Renal cortex interstitium (tissue), 15 donors: ENCODE results near the gene FTO. TPM values are rescaled to one million over a fixed set of nuclear protein-coding genes. Genes with fewer than 3 reads are reported as not detected.
"Not testable (repeated sequence)": the region's sequence is repeated elsewhere in the genome, so short reads cannot be mapped to it uniquely, and the experiment has no call there.

Source experiments
- DNase-seq, 11 donors: peaks; one replicate each; pipeline ENCODE4 v3.0.0-alpha.2; 2013; ENCODE audit warnings: low read depth in 9 of 11, low spot score in 4 of 11; ENCODE audit errors: extremely low read depth in 1 of 11
- long read RNA-seq, 16 experiments: transcript quantifications; one replicate each; lab custom pipeline, GENCODE V29; 2026
- polyA plus RNA-seq, 3 donors: library from polyadenylated mRNA; unstranded; fragments of 120-200 nt; gene quantifications; one replicate each; pipeline ENCODE4 v1.2.1, GENCODE V29; 2013; ENCODE audit not compliant: insufficient read length in 3 of 3

The FTO gene
- polyA plus RNA-seq, result 10 to 100 TPM; 87.9 to 96.7 (median 90.8) TPM
- long read RNA-seq, donor 1, full-length matches to known transcripts, result 5 of 5 reads
- long read RNA-seq, donor 1, partial matches to known transcripts, result 0 of 5 reads
- long read RNA-seq, donor 1, other reads (novel, unspliced or antisense), result 0 of 5 reads
- long read RNA-seq, donor 2, full-length matches to known transcripts, result 7 of 7 reads
- long read RNA-seq, donor 2, partial matches to known transcripts, result 0 of 7 reads
- long read RNA-seq, donor 2, other reads (novel, unspliced or antisense), result 0 of 7 reads
- long read RNA-seq, donor 3, full-length matches to known transcripts, result 14 of 14 reads
- long read RNA-seq, donor 3, partial matches to known transcripts, result 0 of 14 reads
- long read RNA-seq, donor 3, other reads (novel, unspliced or antisense), result 0 of 14 reads
- long read RNA-seq, donor 4, full-length matches to known transcripts, result 6 of 6 reads
- long read RNA-seq, donor 4, partial matches to known transcripts, result 0 of 6 reads
- long read RNA-seq, donor 4, other reads (novel, unspliced or antisense), result 0 of 6 reads
- long read RNA-seq, donor 5, result 0 reads
- long read RNA-seq, donor 6, full-length matches to known transcripts, result 11 of 42 reads
- long read RNA-seq, donor 6, partial matches to known transcripts, result 31 of 42 reads
- long read RNA-seq, donor 6, other reads (novel, unspliced or antisense), result 0 of 42 reads
- long read RNA-seq, donor 7, full-length matches to known transcripts, result 5 of 5 reads
- long read RNA-seq, donor 7, partial matches to known transcripts, result 0 of 5 reads
- long read RNA-seq, donor 7, other reads (novel, unspliced or antisense), result 0 of 5 reads
- long read RNA-seq, donor 8, result 0 reads
- long read RNA-seq, donor 9, full-length matches to known transcripts, result 9 of 9 reads
- long read RNA-seq, donor 9, partial matches to known transcripts, result 0 of 9 reads
- long read RNA-seq, donor 9, other reads (novel, unspliced or antisense), result 0 of 9 reads
- long read RNA-seq, donor 10, full-length matches to known transcripts, result 12 of 12 reads
- long read RNA-seq, donor 10, partial matches to known transcripts, result 0 of 12 reads
- long read RNA-seq, donor 10, other reads (novel, unspliced or antisense), result 0 of 12 reads
- long read RNA-seq, donor 11, full-length matches to known transcripts, result 11 of 11 reads
- long read RNA-seq, donor 11, partial matches to known transcripts, result 0 of 11 reads
- long read RNA-seq, donor 11, other reads (novel, unspliced or antisense), result 0 of 11 reads
- long read RNA-seq, donor 12, full-length matches to known transcripts, result 6 of 6 reads
- long read RNA-seq, donor 12, partial matches to known transcripts, result 0 of 6 reads
- long read RNA-seq, donor 12, other reads (novel, unspliced or antisense), result 0 of 6 reads
- long read RNA-seq, donor 13, result 0 reads
- long read RNA-seq, donor 14, full-length matches to known transcripts, result 6 of 6 reads
- long read RNA-seq, donor 14, partial matches to known transcripts, result 0 of 6 reads
- long read RNA-seq, donor 14, other reads (novel, unspliced or antisense), result 0 of 6 reads
- long read RNA-seq, donor 15, full-length matches to known transcripts, result 1 of 1 reads
- long read RNA-seq, donor 15, partial matches to known transcripts, result 0 of 1 reads
- long read RNA-seq, donor 15, other reads (novel, unspliced or antisense), result 0 of 1 reads
- long read RNA-seq, donor 16, full-length matches to known transcripts, result 21 of 29 reads
- long read RNA-seq, donor 16, partial matches to known transcripts, result 8 of 29 reads
- long read RNA-seq, donor 16, other reads (novel, unspliced or antisense), result 0 of 29 reads

- DNase-seq, result peak; percentile 97 to 99 (median 98)
Measured at GRCh38 chr16:53703590-53704444, at the start of gene FTO, which contains the start of gene RPGRIP1L. Gene FTO, plus strand, starts transcription at chr16:53704156. Gene RPGRIP1L, minus strand, starts transcription at chr16:53703859. Its CDS starts 3,136 bp downstream, at chr16:53700723.

- no peak for DNase-seq
Measured at GRCh38 chr16:53654946-53655345, 49.0 kb upstream of the FTO start.

- no peak for DNase-seq
Measured at GRCh38 chr16:53662072-53662471, 41.9 kb upstream of the FTO start.

- DNase-seq, result no peak
Measured at GRCh38 chr16:53664724-53665345, 39.1 kb upstream of the FTO start.

GRCh38 chr16:53666786-53667415 lies 37.1 kb upstream of the FTO start:
- no peak for DNase-seq

GRCh38 chr16:53668869-53669268 lies 35.1 kb upstream of the FTO start:
- DNase-seq, result no peak

GRCh38 chr16:53672461-53672860 lies 31.5 kb upstream of the FTO start:
- no peak for DNase-seq

- DNase-seq, result no peak
Measured at GRCh38 chr16:53673189-53673588, 30.8 kb upstream of the FTO start.

- no peak for DNase-seq
Measured at GRCh38 chr16:53678155-53678554, 25.8 kb upstream of the FTO start.

- no peak for DNase-seq
Measured at GRCh38 chr16:53678756-53679343, 25.1 kb upstream of the FTO start.

- no peak for DNase-seq
Measured at GRCh38 chr16:53680756-53681155, 23.2 kb upstream of the FTO start.

- no peak for DNase-seq
Measured at GRCh38 chr16:53681354-53681753, 22.6 kb upstream of the FTO start.

GRCh38 chr16:53685334-53685733 lies 18.6 kb upstream of the FTO start:
- not testable (repeated sequence) for DNase-seq

- no peak for DNase-seq
Measured at GRCh38 chr16:53686710-53687109, 17.2 kb upstream of the FTO start.

GRCh38 chr16:53689636-53690035 lies 14.3 kb upstream of the FTO start:
- DNase-seq, result no peak

GRCh38 chr16:53690771-53691170 lies 13.2 kb upstream of the FTO start:
- DNase-seq, result no peak
